Ishikawa (cell line): ENCODE data around the gene ZNF700.

Source experiments
- CEBPB ChIP-seq: IDR thresholded peaks from 2 replicates; pipeline ENCODE4 v1.6.1; 2012
- CREB1 ChIP-seq: IDR thresholded peaks from 2 replicates; pipeline ENCODE4 v1.6.1; 2012; ENCODE audit warnings: low read depth
- EGR1 ChIP-seq: IDR thresholded peaks from 2 replicates; pipeline ENCODE4 v1.6.1; 2012
- EP300 ChIP-seq: IDR thresholded peaks from 2 replicates; pipeline ENCODE4 v1.6.1; 2012; ENCODE audit warnings: borderline replicate concordance
- FOXM1 ChIP-seq: IDR thresholded peaks from 2 replicates; pipeline ENCODE4 v1.6.1; 2012; ENCODE audit warnings: low read depth, borderline replicate concordance
- MAX ChIP-seq: IDR thresholded peaks from 2 replicates; pipeline ENCODE4 v1.6.1; 2012
- NFIC ChIP-seq: IDR thresholded peaks from 2 replicates; pipeline ENCODE4 v1.6.1; 2012
- RAD21 ChIP-seq: IDR thresholded peaks from 2 replicates; pipeline ENCODE4 v1.6.1; 2012; ENCODE audit warnings: low read depth
- REST ChIP-seq: IDR thresholded peaks from 2 replicates; pipeline ENCODE4 v1.6.1; 2012; ENCODE audit warnings: low read depth, mild to moderate bottlenecking
- TAF1 ChIP-seq: IDR thresholded peaks from 2 replicates; pipeline ENCODE4 v1.6.1; 2012; ENCODE audit warnings: low read depth, mild to moderate bottlenecking
- TCF12 ChIP-seq: IDR thresholded peaks from 2 replicates; pipeline ENCODE4 v1.6.1; 2012; ENCODE audit warnings: low read depth
- TEAD4 ChIP-seq: IDR thresholded peaks from 2 replicates; pipeline ENCODE4 v1.6.1; 2012
- USF1 ChIP-seq: IDR thresholded peaks from 2 replicates; pipeline ENCODE4 v1.6.1; 2012
- YY1 ChIP-seq: IDR thresholded peaks from 2 replicates; pipeline ENCODE4 v1.6.1; 2012; ENCODE audit warnings: low read depth
- ZBTB7A ChIP-seq: IDR thresholded peaks from 2 replicates; pipeline ENCODE4 v1.6.1; 2012; ENCODE audit warnings: low read depth

Gene ZNF700

GRCh38 chr19:11924886-11925650, at the start of gene ZNF700:
ZNF700 (plus strand) TSS chr19:11925107; CDS start chr19:11925211, 104 bp downstream.
- TF ChIP-seq TAF1, result peak; percentile 89
- peak; percentile 49; the same call in 1 of the 2 replicates for TF ChIP-seq ZBTB7A
- TF ChIP-seq NFIC, result no peak
- TF ChIP-seq YY1, result no peak
- peak; percentile 59; the same call in 1 of the 2 replicates for TF ChIP-seq EGR1
- TF ChIP-seq EP300, result 0 out of 2 replicates have a peak, but pooled peaks have one; percentile 8
- TF ChIP-seq MAX, result peak; percentile 38; the same call in 1 of the 2 replicates
- 0 out of 2 replicates have a peak, but pooled peaks have one; percentile 23 for TF ChIP-seq FOXM1

GRCh38 chr19:11879687-11880266, 45.1 kb upstream of the ZNF700 start:
- 0 out of 2 replicates have a peak, but pooled peaks have one; percentile 6 for TF ChIP-seq RAD21

GRCh38 chr19:11880598-11880997, 44.3 kb upstream of the ZNF700 start:
- TF ChIP-seq ZBTB7A (no peak), CEBPB (no peak), FOXM1 (no peak)

- TF ChIP-seq CREB1, result no peak
- no peak for TF ChIP-seq ZBTB7A
- no peak for TF ChIP-seq TAF1
- TF ChIP-seq EP300, result no peak
- TF ChIP-seq RAD21, result peak; percentile 83
- TF ChIP-seq TCF12, result no peak
Observed at GRCh38 chr19:11881151-11881800, 43.6 kb upstream of the ZNF700 start.

- TF ChIP-seq TAF1, result no peak
- TF ChIP-seq ZBTB7A, result no peak
- no peak for TF ChIP-seq CEBPB
- no peak for TF ChIP-seq RAD21
- no peak for TF ChIP-seq TCF12
- TF ChIP-seq YY1, result no peak
- TF ChIP-seq EP300, result no peak
- no peak for TF ChIP-seq EGR1
- no peak for TF ChIP-seq CREB1
- TF ChIP-seq FOXM1, result no peak
- no peak for TF ChIP-seq REST
- TF ChIP-seq USF1, result no peak
- TF ChIP-seq NFIC, result no peak
- TF ChIP-seq MAX, result no peak
- no peak for TF ChIP-seq TEAD4
Observed at GRCh38 chr19:11882606-11883005, 42.3 kb upstream of the ZNF700 start.

- TF ChIP-seq RAD21 (no peak), TCF12 (no peak), NFIC (no peak), YY1 (no peak), ZBTB7A (no peak)
Observed at GRCh38 chr19:11887234-11887610, 37.7 kb upstream of the ZNF700 start.

- TF ChIP-seq USF1, result no peak
- no peak for TF ChIP-seq FOXM1
- TF ChIP-seq TEAD4, result no peak
- TF ChIP-seq NFIC, result no peak
- no peak for TF ChIP-seq YY1
- no peak for TF ChIP-seq CREB1
- TF ChIP-seq ZBTB7A, result 0 out of 2 replicates have a peak, but pooled peaks have one; percentile 42
- no peak for TF ChIP-seq TCF12
- no peak for TF ChIP-seq CEBPB
- 0 out of 2 replicates have a peak, but pooled peaks have one; percentile 38 for TF ChIP-seq MAX
- TF ChIP-seq EP300, result no peak
- no peak for TF ChIP-seq RAD21
- no peak for TF ChIP-seq EGR1
- TF ChIP-seq TAF1, result 0 out of 2 replicates have a peak, but pooled peaks have one; percentile 40
Observed at GRCh38 chr19:11887611-11888531, 37.0 kb upstream of the ZNF700 start, which contains the start of gene ZNF69. ZNF69 (plus strand) TSS chr19:11887782; CDS start chr19:11887924, 142 bp downstream.
